ENCODE measurements around the gene APC2. TPM values are rescaled to one million over a fixed set of nuclear protein-coding genes. Genes with fewer than 3 reads are reported as not detected.

APC2 gene
- polyA plus RNA-seq, 1 donor from 2014 or later, result 50.5 TPM

DNA sequence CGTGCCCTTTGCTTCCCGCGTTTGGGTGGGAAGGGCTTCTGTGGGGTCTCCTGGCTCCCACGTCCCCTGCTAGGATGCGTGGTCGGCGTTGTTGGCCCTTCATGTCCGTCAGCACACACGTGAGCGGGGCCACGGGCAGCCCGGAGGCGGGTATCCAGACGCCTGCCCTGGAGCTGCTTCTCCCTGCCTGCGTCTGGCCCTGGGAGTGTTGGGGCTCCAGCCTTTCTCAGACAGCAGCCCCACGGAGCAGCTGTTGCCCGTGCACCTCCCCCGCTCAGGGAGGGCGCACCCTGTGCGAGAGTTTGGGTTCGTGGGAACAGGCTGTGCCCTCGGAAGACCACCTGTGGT, 28.0 kb upstream of the APC2 start:
- H3K9ac ChIP-seq (ENCODE audit: low read length), result no peak overlapping the region
- no peaks in the 10 kb centered on the region for H3K9me3 ChIP-seq (ENCODE audit: low read length)
- no peak overlapping the region for H3K4me2 ChIP-seq (ENCODE audit: low read length)
- H4K20me1 ChIP-seq (ENCODE audit: insufficient read depth), result no peaks in the 10 kb centered on the region
- TF ChIP-seq RAD21 (conservative IDR thresholded peaks at IDR 0.05), result no peak
- H3F3A ChIP-seq (ENCODE audit: insufficient read depth, low read length, poor library complexity, severe bottlenecking), result no peaks in the 10 kb centered on the region
- no peaks in the 10 kb centered on the region for H3K27me3 ChIP-seq (ENCODE audit: insufficient read depth, low read depth, low read length)
- no peaks in the 10 kb centered on the region for H3K9me2 ChIP-seq (ENCODE audit: insufficient read depth, low read length)
- H3K79me2 ChIP-seq (replicated peaks; ENCODE audit: insufficient read depth, low read length), result peaks cover 10% of the 10 kb centered on the region
- H3K4me3 ChIP-seq (ENCODE audit: low read length), result no peak overlapping the region
- H3K27ac ChIP-seq (ENCODE audit: low read length), result no peak overlapping the region
- H3K36me3 ChIP-seq (ENCODE audit: insufficient read depth, low read length), result no peaks in the 10 kb centered on the region
- no peak overlapping the region for H2AFZ ChIP-seq (ENCODE audit: low read depth, low read length)

DNA sequence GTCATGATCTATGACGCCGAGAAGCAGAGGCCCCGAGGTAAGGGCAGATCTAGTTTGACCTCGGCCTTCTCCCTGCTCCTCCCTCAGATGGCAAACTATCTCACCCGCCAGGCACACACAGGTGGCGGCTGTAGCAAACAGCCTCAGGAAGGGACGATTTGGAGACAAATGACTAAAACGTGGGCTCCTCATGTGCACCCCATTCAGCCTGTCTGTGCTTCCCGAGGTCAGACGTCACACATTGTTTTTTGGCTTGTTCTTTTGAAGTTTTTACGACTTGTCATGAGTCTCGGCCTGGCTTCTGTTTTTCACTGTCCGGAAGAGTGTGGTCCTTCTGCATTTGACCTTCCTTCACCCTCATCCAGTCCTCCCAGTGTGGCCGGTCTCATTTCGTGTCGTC, 27.6 kb upstream of the APC2 start:
- no peak overlapping the region for H3K4me3 ChIP-seq (ENCODE audit: low read length)
- H3K27ac ChIP-seq (ENCODE audit: low read length), result no peak overlapping the region
- no peaks in the 10 kb centered on the region for H3K36me3 ChIP-seq (ENCODE audit: insufficient read depth, low read length)
- H3K9me3 ChIP-seq (ENCODE audit: low read length), result no peaks in the 10 kb centered on the region
- no peaks in the 10 kb centered on the region for H3K9me2 ChIP-seq (ENCODE audit: insufficient read depth, low read length)
- no peak overlapping the region for H3K4me2 ChIP-seq (ENCODE audit: low read length)
- no peak overlapping the region for H3K9ac ChIP-seq (ENCODE audit: low read length)
- H3K79me2 ChIP-seq (replicated peaks; ENCODE audit: insufficient read depth, low read length), result peaks cover 8% of the 10 kb centered on the region
- no peaks in the 10 kb centered on the region for H3F3A ChIP-seq (ENCODE audit: insufficient read depth, low read length, poor library complexity, severe bottlenecking)
- no peaks in the 10 kb centered on the region for H3K27me3 ChIP-seq (ENCODE audit: insufficient read depth, low read depth, low read length)
- TF ChIP-seq EP300 (conservative IDR thresholded peaks at IDR 0.05; ENCODE audit: poor library complexity, severe bottlenecking) (no peak), EZH2 (IDR thresholded peaks at IDR 0.05; ENCODE audit: borderline replicate concordance, insufficient read depth, low read length, poor library complexity, severe bottlenecking) (no peak), SMC3 (conservative IDR thresholded peaks at IDR 0.05; ENCODE audit: poor library complexity) (no peak), MXI1 (conservative IDR thresholded peaks at IDR 0.05; ENCODE audit: poor library complexity, severe bottlenecking) (no peak), TAF1 (IDR thresholded peaks at IDR 0.05; ENCODE audit: low read depth) (no peak)
- TF ChIP-seq, protein P1, sequence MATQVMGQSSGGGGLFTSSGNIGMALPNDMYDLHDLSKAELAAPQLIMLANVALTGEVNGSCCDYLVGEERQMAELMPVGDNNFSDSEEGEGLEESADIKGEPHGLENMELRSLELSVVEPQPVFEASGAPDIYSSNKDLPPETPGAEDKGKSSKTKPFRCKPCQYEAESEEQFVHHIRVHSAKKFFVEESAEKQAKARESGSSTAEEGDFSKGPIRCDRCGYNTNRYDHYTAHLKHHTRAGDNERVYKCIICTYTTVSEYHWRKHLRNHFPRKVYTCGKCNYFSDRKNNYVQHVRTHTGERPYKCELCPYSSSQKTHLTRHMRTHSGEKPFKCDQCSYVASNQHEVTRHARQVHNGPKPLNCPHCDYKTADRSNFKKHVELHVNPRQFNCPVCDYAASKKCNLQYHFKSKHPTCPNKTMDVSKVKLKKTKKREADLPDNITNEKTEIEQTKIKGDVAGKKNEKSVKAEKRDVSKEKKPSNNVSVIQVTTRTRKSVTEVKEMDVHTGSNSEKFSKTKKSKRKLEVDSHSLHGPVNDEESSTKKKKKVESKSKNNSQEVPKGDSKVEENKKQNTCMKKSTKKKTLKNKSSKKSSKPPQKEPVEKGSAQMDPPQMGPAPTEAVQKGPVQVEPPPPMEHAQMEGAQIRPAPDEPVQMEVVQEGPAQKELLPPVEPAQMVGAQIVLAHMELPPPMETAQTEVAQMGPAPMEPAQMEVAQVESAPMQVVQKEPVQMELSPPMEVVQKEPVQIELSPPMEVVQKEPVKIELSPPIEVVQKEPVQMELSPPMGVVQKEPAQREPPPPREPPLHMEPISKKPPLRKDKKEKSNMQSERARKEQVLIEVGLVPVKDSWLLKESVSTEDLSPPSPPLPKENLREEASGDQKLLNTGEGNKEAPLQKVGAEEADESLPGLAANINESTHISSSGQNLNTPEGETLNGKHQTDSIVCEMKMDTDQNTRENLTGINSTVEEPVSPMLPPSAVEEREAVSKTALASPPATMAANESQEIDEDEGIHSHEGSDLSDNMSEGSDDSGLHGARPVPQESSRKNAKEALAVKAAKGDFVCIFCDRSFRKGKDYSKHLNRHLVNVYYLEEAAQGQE (IDR thresholded peaks at IDR 0.05; ENCODE audit: borderline replicate concordance), result no peak
- H2AFZ ChIP-seq (ENCODE audit: low read depth, low read length), result no peak overlapping the region
- H4K20me1 ChIP-seq (ENCODE audit: insufficient read depth), result no peaks in the 10 kb centered on the region

DNA sequence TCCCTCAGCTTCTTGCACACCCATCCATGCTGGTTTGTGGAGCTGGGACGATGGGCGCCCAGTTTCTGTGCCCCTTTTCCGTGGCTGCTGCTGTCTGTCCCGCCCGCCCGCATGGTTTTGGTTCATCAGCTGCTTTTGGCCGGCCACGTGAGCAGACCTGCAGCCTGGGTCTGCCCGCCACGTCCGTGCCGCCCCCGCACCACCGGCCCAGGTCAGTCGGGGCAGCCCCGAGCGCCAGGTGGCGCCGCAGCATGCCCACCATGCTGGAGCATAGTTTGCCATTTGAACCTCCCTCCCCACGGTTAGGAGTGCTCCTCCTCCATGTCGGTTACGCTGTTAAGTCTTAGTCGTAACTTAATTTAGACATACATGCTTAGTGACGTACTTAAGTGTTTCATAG, 27.0 kb upstream of the APC2 start:
- Histone ChIP-seq H3K27ac (ENCODE audit: low read length) (no peak overlapping the region), H3K9me3 (ENCODE audit: low read length) (no peaks in the 10 kb centered on the region), H3F3A (ENCODE audit: insufficient read depth, low read length, poor library complexity, severe bottlenecking) (no peaks in the 10 kb centered on the region), H3K36me3 (ENCODE audit: insufficient read depth, low read length) (no peaks in the 10 kb centered on the region), H3K79me2 (replicated peaks; ENCODE audit: insufficient read depth, low read length) (peaks cover 3% of the 10 kb centered on the region), H3K4me3 (ENCODE audit: low read length) (no peak overlapping the region), H3K4me2 (ENCODE audit: low read length) (no peak overlapping the region), H4K20me1 (ENCODE audit: insufficient read depth) (no peaks in the 10 kb centered on the region), H3K9ac (ENCODE audit: low read length) (no peak overlapping the region), H2AFZ (ENCODE audit: low read depth, low read length) (no peak overlapping the region), H3K9me2 (ENCODE audit: insufficient read depth, low read length) (no peaks in the 10 kb centered on the region), H3K27me3 (ENCODE audit: insufficient read depth, low read depth, low read length) (no peaks in the 10 kb centered on the region)
- TF ChIP-seq MXI1 (conservative IDR thresholded peaks at IDR 0.05; ENCODE audit: poor library complexity, severe bottlenecking) (no peak), RAD21 (conservative IDR thresholded peaks at IDR 0.05) (no peak), EZH2 (IDR thresholded peaks at IDR 0.05; ENCODE audit: borderline replicate concordance, insufficient read depth, low read length, poor library complexity, severe bottlenecking) (no peak), TAF1 (IDR thresholded peaks at IDR 0.05; ENCODE audit: low read depth) (no peak), POLR2AphosphoS5 (IDR thresholded peaks at IDR 0.05) (no peak), SMC3 (conservative IDR thresholded peaks at IDR 0.05; ENCODE audit: poor library complexity) (no peak), EP300 (conservative IDR thresholded peaks at IDR 0.05; ENCODE audit: poor library complexity, severe bottlenecking) (no peak)
- TF ChIP-seq, protein P2, sequence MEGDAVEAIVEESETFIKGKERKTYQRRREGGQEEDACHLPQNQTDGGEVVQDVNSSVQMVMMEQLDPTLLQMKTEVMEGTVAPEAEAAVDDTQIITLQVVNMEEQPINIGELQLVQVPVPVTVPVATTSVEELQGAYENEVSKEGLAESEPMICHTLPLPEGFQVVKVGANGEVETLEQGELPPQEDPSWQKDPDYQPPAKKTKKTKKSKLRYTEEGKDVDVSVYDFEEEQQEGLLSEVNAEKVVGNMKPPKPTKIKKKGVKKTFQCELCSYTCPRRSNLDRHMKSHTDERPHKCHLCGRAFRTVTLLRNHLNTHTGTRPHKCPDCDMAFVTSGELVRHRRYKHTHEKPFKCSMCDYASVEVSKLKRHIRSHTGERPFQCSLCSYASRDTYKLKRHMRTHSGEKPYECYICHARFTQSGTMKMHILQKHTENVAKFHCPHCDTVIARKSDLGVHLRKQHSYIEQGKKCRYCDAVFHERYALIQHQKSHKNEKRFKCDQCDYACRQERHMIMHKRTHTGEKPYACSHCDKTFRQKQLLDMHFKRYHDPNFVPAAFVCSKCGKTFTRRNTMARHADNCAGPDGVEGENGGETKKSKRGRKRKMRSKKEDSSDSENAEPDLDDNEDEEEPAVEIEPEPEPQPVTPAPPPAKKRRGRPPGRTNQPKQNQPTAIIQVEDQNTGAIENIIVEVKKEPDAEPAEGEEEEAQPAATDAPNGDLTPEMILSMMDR (IDR thresholded peaks at IDR 0.05; ENCODE audit: poor library complexity, severe bottlenecking), result no peak
- TF ChIP-seq, protein P1 (IDR thresholded peaks at IDR 0.05; ENCODE audit: borderline replicate concordance), result no peak

Measured in neural cell (in vitro differentiated cells).